Measurements from ENCODE around the gene GYS1.
"Not testable (repeated sequence)": the region's sequence is repeated elsewhere in the genome, so short reads cannot be mapped to it uniquely, and the experiment has no call there.

Gene GYS1

GRCh38 chr19:48993175-48994034 lies at the start of gene GYS1, which contains the start of gene RUVBL2:
Gene GYS1 (minus strand): TSS chr19:48993309. CDS start chr19:48993112, 197 bp downstream.
Gene RUVBL2 (plus strand): TSS chr19:48993887. CDS start chr19:48993912, 25 bp downstream.
- peak; percentile 98 for DNase-seq

GRCh38 chr19:49042666-49043065 lies 49.6 kb upstream of the GYS1 start:
- DNase-seq = not testable (repeated sequence)

- no peak for DNase-seq
Measured at GRCh38 chr19:49042177-49042576, 49.1 kb upstream of the GYS1 start.

- DNase-seq = not testable (repeated sequence)
Measured at GRCh38 chr19:49039736-49040135, 46.6 kb upstream of the GYS1 start.

- not testable (repeated sequence) for DNase-seq
Measured at GRCh38 chr19:49038557-49039276, 45.6 kb upstream of the GYS1 start.

GRCh38 chr19:49038111-49038510 lies 45.0 kb upstream of the GYS1 start:
- not testable (repeated sequence) for DNase-seq

GRCh38 chr19:49036815-49037214 lies 43.7 kb upstream of the GYS1 start, which contains the start of gene CGB1:
Gene CGB1 (minus strand): TSS chr19:49036895. CDS start chr19:49036711, 184 bp downstream.
- DNase-seq = not testable (repeated sequence)

GRCh38 chr19:49031642-49032301 lies 38.7 kb upstream of the GYS1 start, which contains the start of gene CGB2:
Gene CGB2 (plus strand): TSS chr19:49031890. CDS start chr19:49032096, 206 bp downstream.
- not testable (repeated sequence) for DNase-seq

GRCh38 chr19:49030323-49030722 lies 37.2 kb upstream of the GYS1 start:
- not testable (repeated sequence) for DNase-seq

GRCh38 chr19:49029749-49030148 lies 36.6 kb upstream of the GYS1 start:
- not testable (repeated sequence) for DNase-seq

- not testable (repeated sequence) for DNase-seq
Measured at GRCh38 chr19:49028686-49029085, 35.6 kb upstream of the GYS1 start.

GRCh38 chr19:49025599-49025998 lies 32.5 kb upstream of the GYS1 start:
- not testable (repeated sequence) for DNase-seq

GRCh38 chr19:49025088-49025487 lies 32.0 kb upstream of the GYS1 start:
- not testable (repeated sequence) for DNase-seq

- DNase-seq = not testable (repeated sequence)
Measured at GRCh38 chr19:49024233-49024632, 31.1 kb upstream of the GYS1 start, which contains the start of gene CGB3. Gene CGB3 (minus strand): TSS chr19:49024333. CDS start chr19:49023971, 362 bp downstream.

GRCh38 chr19:49022116-49022515 lies 29.0 kb upstream of the GYS1 start:
- DNase-seq = no peak

GRCh38 chr19:49020931-49021895 lies 28.1 kb upstream of the GYS1 start:
- no peak for DNase-seq

GRCh38 chr19:49020342-49020741 lies 27.2 kb upstream of the GYS1 start:
- no peak for DNase-seq

GRCh38 chr19:49019242-49019932 lies 26.3 kb upstream of the GYS1 start:
- DNase-seq = no peak

- not testable (repeated sequence) for DNase-seq
Measured at GRCh38 chr19:49018388-49019241, 25.5 kb upstream of the GYS1 start.

All from NCI-H2029 treated with DMSO at 0.1 percent for 48 hours (cell line).